Lower leg skin (tissue), 3 donors: ENCODE results near the gene LOXL1.

Experiments
- POLR2A ChIP-seq, 2 donors: fragments of 450-650 bp; IDR thresholded peaks; one replicate each; pipeline ENCODE4 v1.6.1; 2016 to 2017; ENCODE audit warnings: antibody characterized with exemption in 2 of 2, mild to moderate bottlenecking in 1 of 2, moderate library complexity in 1 of 2
- TF ChIP-seq, protein P1 (sequence below), 3 donors: fragments of 450-650 bp; IDR thresholded peaks; one replicate each; pipeline ENCODE4 v1.5.1; 2016; ENCODE audit warnings: antibody characterized with exemption in 3 of 3, mild to moderate bottlenecking in 3 of 3, moderate library complexity in 2 of 3

DNA sequence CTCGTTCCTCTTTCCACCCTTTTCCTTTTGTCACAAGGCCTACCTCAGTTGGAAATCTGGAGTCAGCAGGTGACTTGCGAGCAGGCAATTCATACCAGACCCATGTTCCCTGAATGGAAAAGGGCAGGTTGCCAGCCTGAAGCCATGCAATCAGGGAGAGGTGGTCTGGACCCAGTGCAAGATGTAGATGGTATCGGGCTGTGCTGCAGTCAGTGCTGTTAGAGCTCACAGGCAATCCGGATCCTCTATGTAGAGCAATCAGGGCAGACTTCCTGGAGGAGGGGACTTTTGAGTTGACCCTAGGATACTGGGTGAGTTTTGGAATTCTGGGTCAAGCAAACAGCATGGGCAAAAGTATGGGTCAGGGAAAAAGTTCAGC is 18.9 kb downstream of the LOXL1 start:
- TF ChIP-seq POLR2A (IDR thresholded peaks at IDR 0.05): no peak
- TF ChIP-seq, protein P1, sequence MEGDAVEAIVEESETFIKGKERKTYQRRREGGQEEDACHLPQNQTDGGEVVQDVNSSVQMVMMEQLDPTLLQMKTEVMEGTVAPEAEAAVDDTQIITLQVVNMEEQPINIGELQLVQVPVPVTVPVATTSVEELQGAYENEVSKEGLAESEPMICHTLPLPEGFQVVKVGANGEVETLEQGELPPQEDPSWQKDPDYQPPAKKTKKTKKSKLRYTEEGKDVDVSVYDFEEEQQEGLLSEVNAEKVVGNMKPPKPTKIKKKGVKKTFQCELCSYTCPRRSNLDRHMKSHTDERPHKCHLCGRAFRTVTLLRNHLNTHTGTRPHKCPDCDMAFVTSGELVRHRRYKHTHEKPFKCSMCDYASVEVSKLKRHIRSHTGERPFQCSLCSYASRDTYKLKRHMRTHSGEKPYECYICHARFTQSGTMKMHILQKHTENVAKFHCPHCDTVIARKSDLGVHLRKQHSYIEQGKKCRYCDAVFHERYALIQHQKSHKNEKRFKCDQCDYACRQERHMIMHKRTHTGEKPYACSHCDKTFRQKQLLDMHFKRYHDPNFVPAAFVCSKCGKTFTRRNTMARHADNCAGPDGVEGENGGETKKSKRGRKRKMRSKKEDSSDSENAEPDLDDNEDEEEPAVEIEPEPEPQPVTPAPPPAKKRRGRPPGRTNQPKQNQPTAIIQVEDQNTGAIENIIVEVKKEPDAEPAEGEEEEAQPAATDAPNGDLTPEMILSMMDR (IDR thresholded peaks at IDR 0.05): no peak
